Tibial artery (tissue), 4 donors: ENCODE data around the gene ADCY1.

Source experiments
- DNase-seq, 2 donors: peaks; one replicate each; pipeline ENCODE4 v3.0.0-alpha.2; 2019
- H3K27ac ChIP-seq, 2 donors: fragments of 200-600 bp; sonication (generic) in 1 of 2; 1 replicate in 1 of 2; 2 replicates in 1 of 2; pipeline ENCODE4 v1.5.1; 2018 to 2019; ENCODE audit warnings: mild to moderate bottlenecking in 1 of 2
- H3K27me3 ChIP-seq, 2 donors: fragments of 200-600 bp; sonication (generic) in 1 of 2; one replicate each; pipeline versions ENCODE4 v1.5.1 to v1.6.0; 2016 to 2019
- H3K36me3 ChIP-seq, 3 donors: fragments of 200-600 bp; sonication (generic) in 2 of 3; one replicate each; pipeline ENCODE4 v1.5.1; 2016 to 2019; ENCODE audit warnings: mild to moderate bottlenecking in 2 of 3
- H3K4me1 ChIP-seq, 4 donors: fragments of 200-600 bp; sonication (generic) in 2 of 4; 1 replicate in 3 of 4; 2 replicates in 1 of 4; pipeline ENCODE4 v1.5.1; 2016 to 2019
- H3K4me3 ChIP-seq, 2 donors: fragments of 200-600 bp; sonication (generic) in 1 of 2; 1 replicate in 1 of 2; 2 replicates in 1 of 2; pipeline ENCODE4 v1.5.1; 2018 to 2019; ENCODE audit warnings: mild to moderate bottlenecking in 2 of 2
- H3K9me3 ChIP-seq, 3 donors: fragments of 200-600 bp; sonication (generic) in 1 of 3; one replicate each; pipeline ENCODE4 v1.5.1; 2016 to 2019
- CTCF ChIP-seq, 2 experiments: fragments of 200-600 bp in 1 of 2; fragments of 450-650 bp in 1 of 2; IDR thresholded peaks; one replicate each; pipeline ENCODE4 v1.5.1; 2017 to 2019; ENCODE audit warnings: antibody characterized with exemption in 2 of 2, mild to moderate bottlenecking in 1 of 2, moderate library complexity in 1 of 2
- intact Hi-C: fragments of 100-400 bp; cut with DNase I; formaldehyde crosslinking; loops from one replicate; pipeline ENCODE4 v1.15.0; 2023; ENCODE audit warnings: low total_unique reads

The ADCY1 gene

GRCh38 chr7:45663167-45663921, 89.2 kb downstream of the ADCY1 start:
- Histone ChIP-seq H3K27me3 (no peaks in the 10 kb centered on the region), H3K4me1 (no peaks in the 10 kb centered on the region), H3K27ac (no peak overlapping the region), H3K9me3 (no peaks in the 10 kb centered on the region), H3K4me3 (no peak overlapping the region), H3K36me3 (no peaks in the 10 kb centered on the region)
- peak; percentile 15 to 27 for TF ChIP-seq CTCF (IDR thresholded peaks at IDR 0.05)
- DNase-seq = peak in 1 of 2 donors; percentile 58
- intact Hi-C loops = no loop called here

GRCh38 chr7:45663965-45664633, 89.9 kb downstream of the ADCY1 start:
- no peak for TF ChIP-seq CTCF (IDR thresholded peaks at IDR 0.05)
- intact Hi-C loops = no loop called here

GRCh38 chr7:45665172-45665571, 91.0 kb downstream of the ADCY1 start:
- no peak for TF ChIP-seq CTCF (IDR thresholded peaks at IDR 0.05)
- intact Hi-C loops = no loop called here
- DNase-seq = no peak

More at GRCh38 chr7:45663965-45664633, 89.9 kb downstream of the ADCY1 start:
- DNase-seq = peak in 1 of 2 donors; percentile 28
- no peaks in the 10 kb centered on the region for H3K4me1 ChIP-seq
- H3K36me3 ChIP-seq = no peaks in the 10 kb centered on the region
- no peak overlapping the region for H3K4me3 ChIP-seq
- no peaks in the 10 kb centered on the region for H3K27me3 ChIP-seq
- H3K9me3 ChIP-seq = no peaks in the 10 kb centered on the region
- H3K27ac ChIP-seq = no peak overlapping the region

GRCh38 chr7:45670227-45670626, 96.1 kb downstream of the ADCY1 start:
- no peaks in the 10 kb centered on the region for H3K27me3 ChIP-seq
- no peak overlapping the region for H3K27ac ChIP-seq
- no peak for TF ChIP-seq CTCF (IDR thresholded peaks at IDR 0.05)
- no peaks in the 10 kb centered on the region for H3K9me3 ChIP-seq
- intact Hi-C loops = no loop called here
- no peak for DNase-seq
- H3K36me3 ChIP-seq = no peaks in the 10 kb centered on the region
- H3K4me3 ChIP-seq = no peak overlapping the region
- no peaks in the 10 kb centered on the region for H3K4me1 ChIP-seq

More at GRCh38 chr7:45665172-45665571, 91.0 kb downstream of the ADCY1 start:
- no peaks in the 10 kb centered on the region for H3K9me3 ChIP-seq
- H3K27ac ChIP-seq = no peak overlapping the region
- H3K36me3 ChIP-seq = no peaks in the 10 kb centered on the region
- no peak overlapping the region for H3K4me3 ChIP-seq
- no peaks in the 10 kb centered on the region for H3K4me1 ChIP-seq
- H3K27me3 ChIP-seq = no peaks in the 10 kb centered on the region

- TF ChIP-seq CTCF (IDR thresholded peaks at IDR 0.05) = no peak
- Histone ChIP-seq H3K4me1 (no peaks in the 10 kb centered on the region), H3K27ac (no peak overlapping the region), H3K4me3 (no peak overlapping the region), H3K36me3 (no peaks in the 10 kb centered on the region), H3K27me3 (no peaks in the 10 kb centered on the region), H3K9me3 (no peaks in the 10 kb centered on the region)
- intact Hi-C loops = no loop called here
- DNase-seq = no peak
These were observed 96.5 kb downstream of the ADCY1 start for GRCh38 chr7:45670717-45671116.
